Activated CD8-positive, alpha-beta T cell treated with anti-CD3 and anti-CD28 coated beads for 36 hours (primary cell): ENCODE data around the gene SERPINE3. TPM values are rescaled to one million over a fixed set of nuclear protein-coding genes. Genes with fewer than 3 reads are reported as not detected.

Experiments
- ATAC-seq: fragments of 200-7000 bp; cut with Tn5 transposase; one replicate; pipeline ENCODE4 v1.10.0; 2021; ENCODE audit warnings: mild to moderate bottlenecking, moderate library complexity
- CTCF ChIA-PET: fragments of 350-600 bp; sonication (Branson Sonifier 250); formaldehyde crosslinking; loops from one replicate; lab custom pipeline; 2021; ENCODE audit warnings: antibody characterized with exemption; lab: Charles Lee
- POLR2A ChIA-PET: fragments of 350-600 bp; sonication (Branson Sonifier 250); formaldehyde crosslinking; loops from one replicate; lab custom pipeline; 2021; ENCODE audit warnings: antibody characterized with exemption; lab: Charles Lee
- DNase-seq: peaks from one replicate; pipeline ENCODE4 v3.0.0-alpha.2; 2020
- H3K27ac Mint-ChIP-seq: one replicate; pipeline ENCODE4 v1.8.0; 2021; ENCODE audit warnings: mild to moderate bottlenecking, mixed read lengths
- H3K27me3 Mint-ChIP-seq: one replicate; pipeline ENCODE4 v1.8.0; 2021; ENCODE audit warnings: mixed read lengths
- H3K36me3 Mint-ChIP-seq: one replicate; pipeline ENCODE4 v1.8.0; 2021; ENCODE audit warnings: low read depth, mixed read lengths
- H3K4me1 Mint-ChIP-seq: one replicate; pipeline ENCODE4 v1.8.0; 2021; ENCODE audit warnings: low read depth, mixed read lengths
- H3K4me3 Mint-ChIP-seq: one replicate; pipeline ENCODE4 v1.8.0; 2021; ENCODE audit warnings: mild to moderate bottlenecking, moderate library complexity, mixed read lengths
- H3K9me3 Mint-ChIP-seq: one replicate; pipeline ENCODE4 v1.8.0; 2021; ENCODE audit warnings: mixed read lengths
- intact Hi-C: fragments of 100-400 bp; cut with micrococcal nuclease; formaldehyde crosslinking; loops from one replicate; pipeline ENCODE4 v1.10.0; 2022
- total RNA-seq, 2 experiments: library from RNA; stranded (reverse); gene quantifications; one replicate each; pipeline ENCODE4 v1.2.3, GENCODE V29; 2021
- TF ChIP-seq, protein P1 (sequence below): fragments of 200-600 bp; IDR thresholded peaks from one replicate; pipeline ENCODE4 v1.8.0; 2022; ENCODE audit warnings: antibody characterized with exemption, mild to moderate bottlenecking

The SERPINE3 gene
- total RNA-seq, 2 experiments from 2014 or later: not detected

DNA sequence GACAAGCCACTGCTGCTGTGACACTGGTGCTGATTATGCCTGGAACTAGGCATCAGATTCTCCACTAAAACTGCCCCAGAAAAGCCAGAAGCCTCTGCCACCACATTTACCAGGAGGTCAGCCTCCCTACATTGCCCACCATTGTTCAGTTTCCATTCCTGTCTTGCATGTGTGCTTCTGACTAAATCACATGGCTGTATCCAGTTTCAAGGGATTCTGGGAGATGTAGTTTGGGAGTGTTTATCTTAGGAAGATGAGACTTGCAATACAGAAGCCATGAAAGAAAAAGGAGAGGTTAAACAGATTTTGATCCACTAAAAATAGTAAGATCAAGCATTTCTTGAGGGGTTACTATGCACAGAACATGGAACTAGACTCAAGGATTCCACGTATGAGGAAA, 40.7 kb upstream of the SERPINE3 start:
- ATAC-seq (no peak), DNase-seq (no peak)
- intact Hi-C loops: no loop called here
- Mint-ChIP-seq H3K36me3 (no peaks in the 10 kb centered on the region), H3K9me3 (no peaks in the 10 kb centered on the region), H3K27ac (no peak overlapping the region), H3K4me1 (no peaks in the 10 kb centered on the region), H3K4me3 (no peak overlapping the region), H3K27me3 (no peaks in the 10 kb centered on the region)
- ChIA-PET POLR2A (no interaction called here), CTCF (interaction anchor here (1.5 to 4.6 kb wide), 2 partner anchors 12 to 173 kb away, joined by 7 to 55 read pairs; no protein-coding TSS in a partner anchor)
- TF ChIP-seq, protein P1, sequence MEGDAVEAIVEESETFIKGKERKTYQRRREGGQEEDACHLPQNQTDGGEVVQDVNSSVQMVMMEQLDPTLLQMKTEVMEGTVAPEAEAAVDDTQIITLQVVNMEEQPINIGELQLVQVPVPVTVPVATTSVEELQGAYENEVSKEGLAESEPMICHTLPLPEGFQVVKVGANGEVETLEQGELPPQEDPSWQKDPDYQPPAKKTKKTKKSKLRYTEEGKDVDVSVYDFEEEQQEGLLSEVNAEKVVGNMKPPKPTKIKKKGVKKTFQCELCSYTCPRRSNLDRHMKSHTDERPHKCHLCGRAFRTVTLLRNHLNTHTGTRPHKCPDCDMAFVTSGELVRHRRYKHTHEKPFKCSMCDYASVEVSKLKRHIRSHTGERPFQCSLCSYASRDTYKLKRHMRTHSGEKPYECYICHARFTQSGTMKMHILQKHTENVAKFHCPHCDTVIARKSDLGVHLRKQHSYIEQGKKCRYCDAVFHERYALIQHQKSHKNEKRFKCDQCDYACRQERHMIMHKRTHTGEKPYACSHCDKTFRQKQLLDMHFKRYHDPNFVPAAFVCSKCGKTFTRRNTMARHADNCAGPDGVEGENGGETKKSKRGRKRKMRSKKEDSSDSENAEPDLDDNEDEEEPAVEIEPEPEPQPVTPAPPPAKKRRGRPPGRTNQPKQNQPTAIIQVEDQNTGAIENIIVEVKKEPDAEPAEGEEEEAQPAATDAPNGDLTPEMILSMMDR: no peak

- H3K9me3 Mint-ChIP-seq: no peaks in the 10 kb centered on the region
- ChIA-PET POLR2A (interaction anchor here (1.1 kb wide), 1 partner anchor 10 kb away, joined by 3 read pairs; no protein-coding TSS in a partner anchor), CTCF (interaction anchor here (1.4 to 3.0 kb wide), 3 partner anchors 10 to 495 kb away, joined by 6 to 15 read pairs (median 6); no protein-coding TSS in a partner anchor)
- H3K27me3 Mint-ChIP-seq: no peaks in the 10 kb centered on the region
- H3K4me1 Mint-ChIP-seq: no peaks in the 10 kb centered on the region
- no peak for DNase-seq
- no peaks in the 10 kb centered on the region for H3K36me3 Mint-ChIP-seq
- intact Hi-C loops: no loop called here
- no peak overlapping the region for H3K4me3 Mint-ChIP-seq
- H3K27ac Mint-ChIP-seq: no peak overlapping the region
- TF ChIP-seq, protein P1: no peak
- no peak for ATAC-seq
Measured at GRCh38 chr13:51303063-51303552, 36.4 kb upstream of the SERPINE3 start.

GRCh38 chr13:51303882-51304281, 35.6 kb upstream of the SERPINE3 start:
- ATAC-seq: no peak
- POLR2A ChIA-PET: interaction anchor here (1.1 kb wide), 1 partner anchor 10 kb away, joined by 3 read pairs; no protein-coding TSS in a partner anchor

DNA sequence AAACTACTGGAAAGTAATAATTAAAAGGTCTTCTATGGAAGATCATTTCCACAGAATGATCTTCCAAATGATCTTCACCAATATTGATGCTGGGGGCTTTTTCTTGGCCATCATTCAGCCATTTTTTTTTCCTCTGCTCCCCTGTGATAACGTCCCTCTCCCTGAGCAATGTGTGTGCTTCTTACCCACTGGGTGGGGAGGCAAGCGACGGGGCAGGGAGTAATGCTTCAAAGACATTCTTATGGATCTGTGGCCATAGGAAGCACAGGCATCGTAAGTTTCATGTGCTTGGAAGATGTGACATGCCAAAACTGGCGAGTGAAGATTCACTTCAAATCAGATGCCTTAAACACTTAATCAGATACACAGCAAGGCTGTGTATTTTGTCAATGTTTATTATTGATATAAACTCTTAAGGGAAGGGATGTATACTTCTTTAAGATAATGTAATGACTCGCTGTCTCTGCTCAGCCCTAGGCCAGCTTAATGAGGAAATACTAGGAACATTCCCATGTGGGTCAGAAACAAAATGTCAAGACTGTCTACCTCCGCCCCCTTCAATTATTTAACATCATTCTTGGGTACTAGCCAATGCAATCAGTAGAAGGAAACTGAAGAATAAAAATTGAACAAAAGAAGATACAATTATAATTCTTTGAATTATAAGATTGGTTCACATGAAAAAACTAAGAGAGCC, 34.1 kb upstream of the SERPINE3 start:
- H3K4me1 Mint-ChIP-seq: no peaks in the 10 kb centered on the region
- H3K27ac Mint-ChIP-seq: no peak overlapping the region
- no peaks in the 10 kb centered on the region for H3K9me3 Mint-ChIP-seq
- intact Hi-C loops: no loop called here
- peaks cover 1% of the 10 kb centered on the region for H3K27me3 Mint-ChIP-seq
- H3K4me3 Mint-ChIP-seq: no peak overlapping the region
- no peak for DNase-seq
- CTCF ChIA-PET: interaction anchor here (0.7 to 1.4 kb wide), 2 partner anchors 19 to 149 kb away, joined by 3 read pairs; no protein-coding TSS in a partner anchor
- POLR2A ChIA-PET: no interaction called here
- H3K36me3 Mint-ChIP-seq: no peaks in the 10 kb centered on the region
- TF ChIP-seq, protein P1: no peak
- ATAC-seq: no peak

More at GRCh38 chr13:51303882-51304281, 35.6 kb upstream of the SERPINE3 start:
- Mint-ChIP-seq H3K4me1 (no peaks in the 10 kb centered on the region), H3K27me3 (peaks cover 1% of the 10 kb centered on the region), H3K9me3 (no peaks in the 10 kb centered on the region), H3K36me3 (no peaks in the 10 kb centered on the region), H3K4me3 (no peak overlapping the region), H3K27ac (no peak overlapping the region)
- DNase-seq: no peak
- CTCF ChIA-PET: interaction anchor here (1.9 to 3.0 kb wide), 2 partner anchors 9 to 17 kb away, joined by 6 to 15 read pairs; no protein-coding TSS in a partner anchor
- intact Hi-C loops: no loop called here
- TF ChIP-seq, protein P1: no peak

GRCh38 chr13:51308781-51309180, 30.7 kb upstream of the SERPINE3 start:
- ChIA-PET CTCF (interaction anchor here (1.5 kb wide), 1 partner anchor 13 kb away, joined by 5 read pairs; no protein-coding TSS in a partner anchor), POLR2A (no interaction called here)
- DNase-seq (no peak), ATAC-seq (no peak)
- Mint-ChIP-seq H3K4me3 (no peak overlapping the region), H3K27ac (no peak overlapping the region), H3K4me1 (no peaks in the 10 kb centered on the region), H3K27me3 (peaks cover 4% of the 10 kb centered on the region), H3K9me3 (no peaks in the 10 kb centered on the region), H3K36me3 (no peaks in the 10 kb centered on the region)
- intact Hi-C loops: no loop called here
- TF ChIP-seq, protein P1: no peak
